AG04449 (cell line): ENCODE results near the gene RUFY3.

Experiments used
- CTCF ChIA-PET: fragments of 350-600 bp; formaldehyde crosslinking; extraction: SDS; loops from one replicate; lab custom pipeline; 2021; ENCODE audit warnings: antibody characterized with exemption; lab: Yijun Ruan, JAX
- POLR2A ChIA-PET: fragments of 400-600, 350-600 bp; formaldehyde crosslinking; extraction: SDS; loops from one replicate; lab custom pipeline; 2020; ENCODE audit warnings: antibody characterized with exemption, inconsistent platforms; lab: Yijun Ruan, JAX
- DNase-seq: peaks from one replicate; pipeline ENCODE4 v3.0.0-alpha.2; 2010; ENCODE audit warnings: low read depth, low spot score
- H3K4me3 ChIP-seq: 2 replicates; pipeline ENCODE4 v1.5.1; 2011; ENCODE audit warnings: low read depth, mild to moderate bottlenecking, control low read depth, low read length
- TF ChIP-seq, protein P1 (sequence below): IDR thresholded peaks from one replicate; pipeline ENCODE4 v1.5.1; 2011; ENCODE audit warnings: mild to moderate bottlenecking, moderate library complexity, low read length, control low read depth, inconsistent platforms; ENCODE audit not compliant: insufficient read depth; ENCODE audit errors: missing control alignments

RUFY3 gene

DNA sequence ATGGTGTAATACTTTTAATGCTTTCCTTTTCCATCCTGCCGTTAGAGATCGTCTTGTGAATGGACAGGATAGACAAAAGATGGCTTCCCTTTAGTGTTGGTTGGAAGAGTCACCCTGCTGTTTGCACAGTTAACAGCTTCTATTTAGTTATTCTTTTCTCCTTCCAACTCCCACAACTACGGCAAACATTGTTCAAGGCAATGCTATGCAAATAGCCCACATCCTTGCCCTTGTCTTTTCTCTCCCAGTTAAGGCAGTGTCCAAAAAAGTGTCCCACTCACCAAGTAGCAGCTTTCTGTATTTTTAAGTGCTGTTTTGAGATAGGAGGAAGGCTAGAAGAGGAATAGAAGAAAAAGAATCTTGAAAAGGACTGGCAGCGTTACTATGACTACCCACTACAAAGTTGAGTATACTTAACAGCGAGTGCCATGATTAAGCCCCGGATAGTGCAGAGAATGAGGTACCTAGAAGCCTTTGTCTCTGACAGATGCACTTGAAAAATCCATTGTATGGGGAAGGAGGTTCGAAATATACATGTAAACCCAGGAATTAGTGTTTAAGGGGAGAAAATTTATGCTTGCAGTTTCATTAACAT is 12.1 kb upstream of the RUFY3 start:
- ChIA-PET CTCF (no interaction called here), POLR2A (no interaction called here)
- TF ChIP-seq, protein P1, sequence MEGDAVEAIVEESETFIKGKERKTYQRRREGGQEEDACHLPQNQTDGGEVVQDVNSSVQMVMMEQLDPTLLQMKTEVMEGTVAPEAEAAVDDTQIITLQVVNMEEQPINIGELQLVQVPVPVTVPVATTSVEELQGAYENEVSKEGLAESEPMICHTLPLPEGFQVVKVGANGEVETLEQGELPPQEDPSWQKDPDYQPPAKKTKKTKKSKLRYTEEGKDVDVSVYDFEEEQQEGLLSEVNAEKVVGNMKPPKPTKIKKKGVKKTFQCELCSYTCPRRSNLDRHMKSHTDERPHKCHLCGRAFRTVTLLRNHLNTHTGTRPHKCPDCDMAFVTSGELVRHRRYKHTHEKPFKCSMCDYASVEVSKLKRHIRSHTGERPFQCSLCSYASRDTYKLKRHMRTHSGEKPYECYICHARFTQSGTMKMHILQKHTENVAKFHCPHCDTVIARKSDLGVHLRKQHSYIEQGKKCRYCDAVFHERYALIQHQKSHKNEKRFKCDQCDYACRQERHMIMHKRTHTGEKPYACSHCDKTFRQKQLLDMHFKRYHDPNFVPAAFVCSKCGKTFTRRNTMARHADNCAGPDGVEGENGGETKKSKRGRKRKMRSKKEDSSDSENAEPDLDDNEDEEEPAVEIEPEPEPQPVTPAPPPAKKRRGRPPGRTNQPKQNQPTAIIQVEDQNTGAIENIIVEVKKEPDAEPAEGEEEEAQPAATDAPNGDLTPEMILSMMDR, result no peak
- no peak for DNase-seq
- H3K4me3 ChIP-seq, result no peak overlapping the region

DNA sequence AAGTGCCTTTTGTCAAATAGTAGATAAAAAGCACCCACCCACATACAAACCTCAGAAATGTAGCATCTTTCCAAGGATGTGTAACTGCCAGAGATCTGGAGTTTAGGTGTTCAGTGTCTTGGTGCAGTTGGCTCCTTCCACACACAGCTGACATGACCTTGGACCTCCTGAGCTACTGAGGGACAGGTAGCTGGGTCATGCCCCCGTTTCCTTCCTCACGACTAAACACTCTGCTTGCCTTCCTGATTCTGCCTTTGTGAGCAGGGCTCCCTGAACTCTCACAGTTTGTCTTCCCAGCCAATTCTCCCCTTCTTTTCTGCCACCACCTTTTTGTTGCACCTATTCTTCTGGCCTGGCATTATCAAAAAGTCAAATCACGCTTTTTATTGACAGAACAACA is 10.2 kb upstream of the RUFY3 start:
- no peak overlapping the region for H3K4me3 ChIP-seq
- POLR2A ChIA-PET, result no interaction called here
- no peak for DNase-seq
- CTCF ChIA-PET, result no interaction called here
- TF ChIP-seq, protein P1, result no peak

DNA sequence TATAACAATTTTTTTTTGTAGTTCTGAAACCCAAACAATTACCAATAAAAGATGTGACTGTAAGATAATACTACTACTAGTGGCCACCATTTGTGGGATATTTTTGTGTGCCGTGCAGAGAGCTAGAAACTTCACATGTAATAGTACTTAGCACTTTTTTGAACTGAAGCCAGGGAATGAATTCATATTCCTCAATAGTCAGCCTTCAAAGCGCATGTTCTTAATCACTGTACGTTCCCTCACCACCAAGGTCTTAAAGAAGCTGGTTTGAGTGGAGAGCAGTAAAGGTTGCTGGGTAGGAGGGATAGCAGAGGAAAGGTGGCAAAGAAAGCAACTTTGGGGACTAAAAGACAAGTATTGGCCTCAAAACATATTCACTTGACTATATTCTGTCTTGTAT is 9.6 kb upstream of the RUFY3 start:
- POLR2A ChIA-PET, result no interaction called here
- DNase-seq, result no peak
- no peak overlapping the region for H3K4me3 ChIP-seq
- TF ChIP-seq, protein P1, result no peak
- CTCF ChIA-PET, result interaction anchor here (1.1 kb wide), 1 partner anchor 12 kb away, joined by 4 read pairs; no protein-coding TSS in a partner anchor

DNA sequence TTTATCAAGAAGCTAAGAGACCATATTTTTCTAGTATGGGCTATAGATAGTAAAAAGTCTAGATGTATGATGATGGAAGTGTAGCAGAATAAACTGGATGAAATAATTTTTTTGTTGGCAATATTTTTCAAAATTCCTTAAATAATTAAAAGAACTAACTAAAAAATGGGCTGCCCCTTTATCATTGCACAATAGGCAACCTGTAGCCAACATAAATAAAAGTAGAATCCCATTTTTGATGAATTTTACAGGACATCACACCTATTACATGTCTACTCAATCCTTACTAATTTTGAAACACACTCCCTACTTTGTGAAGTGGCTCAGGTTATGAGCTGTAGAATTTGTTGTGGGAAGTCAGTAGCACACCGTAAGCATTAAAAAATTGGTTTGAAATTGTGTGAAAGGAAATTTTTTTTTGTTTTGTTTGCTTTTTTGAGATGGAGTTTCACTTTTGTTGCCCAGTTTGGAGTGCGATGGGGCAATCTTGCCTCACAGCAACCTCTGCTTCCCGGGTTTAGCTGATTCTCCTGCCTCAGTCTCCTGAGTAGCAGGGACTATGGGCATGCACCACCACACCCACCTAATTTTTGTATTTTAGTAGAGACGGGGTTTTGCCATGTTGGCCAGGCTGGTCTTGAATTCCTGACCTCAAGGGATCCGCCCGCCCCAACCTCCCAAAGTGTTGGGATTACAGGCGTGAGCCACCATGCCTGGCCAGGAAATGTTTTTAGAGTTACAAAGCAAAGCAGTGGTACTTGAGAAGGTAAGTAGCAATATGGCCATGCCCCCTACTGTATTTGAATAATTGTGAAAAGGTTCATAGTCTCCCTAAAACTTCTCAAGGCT is 8.9 kb upstream of the RUFY3 start:
- TF ChIP-seq, protein P1, result no peak
- no peak overlapping the region for H3K4me3 ChIP-seq
- CTCF ChIA-PET, result interaction anchor here (0.6 to 1.1 kb wide), 3 partner anchors 11 to 30 kb away, joined by 3 to 4 read pairs (median 3); no protein-coding TSS in a partner anchor
- DNase-seq, result no peak
- POLR2A ChIA-PET, result no interaction called here

DNA sequence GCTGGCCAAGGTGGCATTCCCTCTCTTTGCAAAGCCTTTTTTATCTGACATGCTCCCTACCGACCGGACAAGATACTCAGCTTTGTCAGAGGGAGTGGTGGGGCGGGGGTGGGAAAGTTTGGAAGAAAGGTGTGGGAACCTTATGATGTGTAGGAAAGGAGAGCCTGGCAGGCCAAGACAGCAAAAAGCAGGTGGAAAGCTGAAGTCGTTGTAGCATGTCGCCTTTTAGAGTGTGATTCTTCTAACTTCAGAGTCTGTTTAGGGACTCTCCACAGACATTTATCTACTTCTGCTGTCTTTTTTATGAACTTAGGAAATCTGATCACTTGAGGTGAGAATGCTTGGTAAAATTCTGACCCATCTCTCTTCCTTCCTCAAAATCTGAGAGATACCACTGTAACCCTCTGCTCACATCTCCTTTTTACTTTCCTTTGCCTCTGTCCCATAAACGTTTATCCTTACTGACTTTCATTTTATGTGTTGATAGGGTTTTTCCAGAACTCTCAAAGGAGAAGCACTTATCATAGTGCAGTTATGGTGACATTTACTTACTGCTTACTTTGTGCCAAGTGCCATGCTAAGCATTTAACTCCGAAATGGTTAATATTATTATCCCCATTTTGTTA is 8.2 kb upstream of the RUFY3 start:
- ChIA-PET CTCF (interaction anchor here (0.6 to 0.7 kb wide), 2 partner anchors 13 to 30 kb away, joined by 3 read pairs; no protein-coding TSS in a partner anchor), POLR2A (no interaction called here)
- no peak for DNase-seq
- TF ChIP-seq, protein P1, result no peak
- no peak overlapping the region for H3K4me3 ChIP-seq
